GM12872 (cell line): ENCODE data around the gene APOB.

Source experiments
- TF ChIP-seq, protein P1 (sequence below): IDR thresholded peaks from 3 replicates; pipeline ENCODE4 v1.5.1; 2011; ENCODE audit warnings: low read depth, mild to moderate bottlenecking, low read length, moderate library complexity; ENCODE audit not compliant: insufficient read depth

Gene APOB

DNA sequence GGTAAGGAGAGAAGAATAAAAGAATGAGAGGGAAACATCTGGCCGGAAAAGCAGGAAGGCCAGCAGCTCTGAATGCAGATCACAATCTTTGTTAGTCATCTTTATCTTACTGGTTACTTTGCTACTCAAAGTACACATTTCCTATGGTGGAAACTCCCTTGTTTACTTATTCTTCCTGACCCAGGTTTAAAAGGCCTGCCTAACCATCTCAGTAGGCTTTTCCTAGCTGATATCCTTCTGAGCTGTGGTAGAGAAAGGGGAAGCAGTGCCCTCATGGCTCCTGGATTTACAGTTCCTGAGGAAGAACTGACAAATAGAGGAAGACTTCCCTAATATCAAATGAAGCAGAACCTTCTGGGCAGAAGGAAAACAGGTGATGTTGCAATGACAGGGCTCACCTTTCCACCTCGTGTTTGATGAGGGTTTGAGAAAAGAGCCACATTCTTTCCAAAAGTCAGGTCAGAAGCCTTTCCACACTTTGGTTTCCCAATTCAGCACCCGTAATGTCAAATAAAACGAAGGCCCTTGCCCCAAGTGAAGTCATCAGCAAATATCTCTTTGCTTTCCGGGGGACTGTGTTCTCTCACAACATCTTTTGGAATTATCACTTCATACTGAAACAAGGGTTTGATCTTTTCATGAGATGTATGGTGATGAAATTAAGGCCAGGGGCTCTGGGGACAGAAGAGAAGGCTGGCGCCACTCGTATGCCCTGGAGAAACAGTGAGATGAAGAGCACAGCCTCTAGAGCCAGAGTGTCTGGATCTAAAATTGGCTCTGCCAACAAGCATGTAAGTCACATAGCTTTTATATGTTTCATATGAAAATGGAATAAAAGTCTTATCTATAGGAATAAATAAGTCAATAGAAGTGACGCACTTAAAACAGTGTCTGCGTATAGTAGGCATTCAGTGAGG lies 26.7 kb upstream of the APOB start:
- TF ChIP-seq, protein P1, sequence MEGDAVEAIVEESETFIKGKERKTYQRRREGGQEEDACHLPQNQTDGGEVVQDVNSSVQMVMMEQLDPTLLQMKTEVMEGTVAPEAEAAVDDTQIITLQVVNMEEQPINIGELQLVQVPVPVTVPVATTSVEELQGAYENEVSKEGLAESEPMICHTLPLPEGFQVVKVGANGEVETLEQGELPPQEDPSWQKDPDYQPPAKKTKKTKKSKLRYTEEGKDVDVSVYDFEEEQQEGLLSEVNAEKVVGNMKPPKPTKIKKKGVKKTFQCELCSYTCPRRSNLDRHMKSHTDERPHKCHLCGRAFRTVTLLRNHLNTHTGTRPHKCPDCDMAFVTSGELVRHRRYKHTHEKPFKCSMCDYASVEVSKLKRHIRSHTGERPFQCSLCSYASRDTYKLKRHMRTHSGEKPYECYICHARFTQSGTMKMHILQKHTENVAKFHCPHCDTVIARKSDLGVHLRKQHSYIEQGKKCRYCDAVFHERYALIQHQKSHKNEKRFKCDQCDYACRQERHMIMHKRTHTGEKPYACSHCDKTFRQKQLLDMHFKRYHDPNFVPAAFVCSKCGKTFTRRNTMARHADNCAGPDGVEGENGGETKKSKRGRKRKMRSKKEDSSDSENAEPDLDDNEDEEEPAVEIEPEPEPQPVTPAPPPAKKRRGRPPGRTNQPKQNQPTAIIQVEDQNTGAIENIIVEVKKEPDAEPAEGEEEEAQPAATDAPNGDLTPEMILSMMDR = no peak

DNA sequence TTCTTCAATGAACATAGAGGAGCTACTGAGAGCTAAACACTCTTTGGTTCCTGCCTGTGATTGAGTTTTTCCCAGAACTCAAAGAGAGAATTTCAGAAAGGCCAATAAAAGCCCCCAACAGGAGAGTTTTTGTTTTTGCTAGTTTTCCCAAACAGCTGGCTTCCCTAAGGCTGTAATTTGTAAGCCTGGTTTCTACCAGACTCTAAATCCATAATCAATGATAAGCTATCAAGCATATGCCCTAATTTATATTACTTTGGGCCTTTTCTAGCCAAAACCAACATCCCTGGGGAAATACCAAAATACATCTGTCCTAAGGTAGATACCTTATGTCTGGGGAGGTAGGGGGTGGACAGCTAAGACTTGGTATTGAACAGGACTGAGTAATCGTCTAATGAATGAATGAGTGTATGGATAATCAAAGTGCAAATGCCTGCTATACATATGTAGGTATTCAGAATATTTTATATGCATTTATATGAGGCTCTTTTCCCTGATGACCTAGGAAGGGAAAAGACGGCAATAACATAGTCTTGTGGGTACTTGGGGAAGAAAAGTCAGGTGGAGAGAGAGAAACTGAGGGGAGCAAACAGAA lies 26.0 kb upstream of the APOB start:
- TF ChIP-seq, protein P1 = no peak

DNA sequence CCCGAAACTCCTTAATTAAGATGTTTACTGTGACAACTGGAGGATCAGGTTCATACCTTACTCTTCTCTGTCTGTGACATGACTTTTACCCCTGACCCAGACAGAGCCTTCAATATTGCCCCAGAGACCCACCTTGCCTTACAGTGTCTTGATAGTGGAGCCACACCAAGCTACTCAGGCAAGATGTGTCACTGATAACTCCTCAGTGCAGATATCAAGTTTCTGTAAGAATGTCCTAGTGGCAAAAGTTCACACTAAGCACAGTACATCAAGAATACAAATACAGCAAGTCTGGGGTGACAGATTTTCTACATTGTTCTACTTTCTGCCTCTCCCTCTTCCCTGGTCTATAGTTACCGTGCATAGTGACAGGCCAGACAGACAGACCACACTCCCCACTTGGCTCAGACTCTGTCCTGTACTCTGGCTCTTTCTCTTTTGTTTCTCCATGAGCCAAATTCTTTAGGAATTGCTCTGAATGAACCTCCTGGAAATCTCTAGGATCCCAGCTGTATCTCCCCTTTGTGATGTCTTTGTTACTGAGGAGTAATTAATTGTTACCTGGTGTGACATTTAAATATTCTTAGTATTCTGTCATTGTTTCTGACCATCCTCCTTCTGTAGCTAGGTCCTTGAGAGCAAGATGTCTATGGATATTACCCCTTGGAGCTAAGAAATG lies 24.1 kb upstream of the APOB start:
- TF ChIP-seq, protein P1 = no peak

DNA sequence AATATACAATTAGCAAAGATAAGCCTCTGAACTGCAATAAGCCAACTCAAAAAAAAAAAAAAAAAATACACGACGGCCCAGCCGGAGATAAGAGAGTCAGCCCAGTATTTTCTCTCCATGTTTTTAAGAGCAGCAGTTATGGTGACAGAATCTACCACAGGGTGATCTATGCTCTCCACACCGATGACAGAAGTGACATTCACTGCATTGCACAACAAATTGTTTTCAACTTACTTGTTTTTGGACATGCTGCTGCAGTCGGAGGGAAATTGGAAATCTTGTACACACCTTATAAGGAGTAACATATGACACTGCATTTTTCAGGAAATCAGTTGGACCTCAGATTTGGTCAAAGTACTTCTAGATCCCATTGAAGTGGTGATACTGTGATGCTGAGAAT lies 23.3 kb upstream of the APOB start:
- TF ChIP-seq, protein P1 = no peak

DNA sequence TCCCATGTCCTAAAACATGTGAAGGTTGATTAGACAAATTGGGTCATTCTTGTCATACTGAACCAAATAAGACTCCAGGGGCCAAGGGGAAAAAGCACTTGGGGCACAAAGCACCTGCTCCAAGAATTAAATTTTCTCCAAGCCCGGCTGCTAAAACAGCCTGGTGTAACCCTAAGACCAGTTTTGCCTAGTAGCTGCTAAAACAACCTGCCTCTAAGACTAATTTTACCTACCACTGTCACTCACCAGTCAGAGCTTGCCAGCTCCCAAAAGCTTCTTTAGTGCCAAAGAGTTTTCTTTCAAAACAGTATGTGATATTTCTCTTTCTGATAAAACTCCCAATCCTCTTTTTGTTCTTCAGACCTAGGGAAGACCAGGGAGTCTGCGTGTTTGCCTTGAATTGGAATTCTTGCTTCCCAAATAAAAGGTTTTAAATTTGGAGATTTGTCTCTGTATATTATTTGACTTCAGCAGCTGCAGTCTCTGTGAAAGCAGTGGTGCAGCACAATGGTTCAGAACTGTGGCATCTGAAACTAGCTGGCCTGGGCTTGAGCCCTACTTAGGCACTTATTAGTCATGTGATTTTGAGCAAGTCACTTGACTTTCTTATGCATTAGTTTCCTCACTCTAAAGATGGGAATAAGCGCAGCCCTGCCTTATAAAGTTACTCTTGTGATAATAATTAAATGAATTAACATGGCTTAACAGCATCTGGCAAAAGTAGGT lies 16.2 kb upstream of the APOB start:
- TF ChIP-seq, protein P1 = no peak

DNA sequence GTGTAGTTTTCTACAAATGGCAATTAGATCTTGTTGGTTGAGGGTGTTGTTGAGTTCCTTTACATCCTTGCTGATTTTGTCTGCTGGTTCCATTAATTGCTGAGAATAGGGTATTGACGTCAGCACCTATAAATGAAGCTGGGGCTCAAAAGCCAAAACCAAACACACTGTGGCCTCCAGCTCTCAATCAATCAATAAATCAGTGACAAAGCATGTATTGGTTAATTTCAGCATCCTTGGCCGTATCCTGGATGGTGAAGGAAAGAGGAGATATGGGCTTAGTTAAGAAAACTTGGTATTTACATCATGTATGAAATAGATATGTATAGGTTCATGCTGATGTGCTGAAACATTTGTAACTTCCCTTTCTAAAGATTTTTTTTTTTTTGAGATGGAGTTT lies 13.2 kb upstream of the APOB start:
- TF ChIP-seq, protein P1 = no peak
